HEK293T (cell line): ENCODE results near the gene NOS2.

ENCODE experiments used
- CTCF ChIA-PET: fragments of 350-600 bp; formaldehyde crosslinking; extraction: SDS; loops from one replicate; lab custom pipeline; 2021; ENCODE audit warnings: antibody characterized with exemption, inconsistent platforms; lab: Yijun Ruan, JAX
- POLR2A ChIA-PET: fragments of 350-600 bp; formaldehyde crosslinking; extraction: SDS; loops from one replicate; lab custom pipeline; 2020; ENCODE audit warnings: antibody characterized with exemption, inconsistent platforms; lab: Yijun Ruan, JAX
- DNase-seq: peaks from one replicate; pipeline ENCODE4 v3.0.0; 2012; ENCODE audit warnings: mixed read lengths; ENCODE audit errors: extremely low spot score
- ARNT ChIP-seq: fragments of 450-650 bp; IDR thresholded peaks from 2 replicates; pipeline ENCODE4 v1.6.1; 2017; ENCODE audit warnings: mild to moderate bottlenecking
- BHLHE40 ChIP-seq: fragments of 450-650 bp; IDR thresholded peaks from 2 replicates; pipeline ENCODE4 v1.6.1; 2016; ENCODE audit warnings: mild to moderate bottlenecking, moderate library complexity, borderline replicate concordance
- CTBP1 ChIP-seq: fragments of 450-650 bp; IDR thresholded peaks from 2 replicates; pipeline ENCODE4 v1.6.1; 2016; ENCODE audit warnings: borderline replicate concordance
- ELF4 ChIP-seq: fragments of 450-650 bp; IDR thresholded peaks from 2 replicates; pipeline ENCODE4 v1.6.1; 2017; ENCODE audit warnings: antibody characterized with exemption
- FOXA1 ChIP-seq: fragments of 450-650 bp; IDR thresholded peaks from 2 replicates; pipeline ENCODE4 v1.6.1; 2016; ENCODE audit warnings: mild to moderate bottlenecking
- FOXK2 ChIP-seq: fragments of 450-650 bp; IDR thresholded peaks from 2 replicates; pipeline ENCODE4 v1.6.1; 2016; ENCODE audit warnings: mild to moderate bottlenecking
- FOXM1 ChIP-seq: fragments of 450-650 bp; IDR thresholded peaks from 2 replicates; pipeline ENCODE4 v1.6.1; 2017; ENCODE audit warnings: mild to moderate bottlenecking, borderline replicate concordance
- HDGF ChIP-seq: fragments of 450-650 bp; IDR thresholded peaks from 2 replicates; pipeline ENCODE4 v1.6.1; 2017; ENCODE audit warnings: antibody characterized with exemption, borderline replicate concordance
- L3MBTL2 ChIP-seq: fragments of 450-650 bp; conservative IDR thresholded peaks from 2 replicates; pipeline ENCODE4 v1.6.1; 2016; ENCODE audit warnings: mild to moderate bottlenecking
- LEF1 ChIP-seq: fragments of 450-650 bp; IDR thresholded peaks from 2 replicates; pipeline ENCODE4 v1.6.1; 2017; ENCODE audit warnings: mild to moderate bottlenecking, borderline replicate concordance
- NFRKB ChIP-seq: fragments of 450-650 bp; IDR thresholded peaks from 2 replicates; pipeline ENCODE4 v1.6.1; 2016; ENCODE audit warnings: mild to moderate bottlenecking, moderate library complexity
- SP1 ChIP-seq: fragments of 450-650 bp; IDR thresholded peaks from 2 replicates; pipeline ENCODE4 v1.6.1; 2017
- SUZ12 ChIP-seq: fragments of 450-650 bp; IDR thresholded peaks from 2 replicates; pipeline ENCODE4 v1.6.1; 2016; ENCODE audit warnings: mild to moderate bottlenecking
- TARDBP ChIP-seq: fragments of 450-650 bp; IDR thresholded peaks from 2 replicates; pipeline ENCODE4 v1.6.1; 2016
- ZNF384 ChIP-seq: fragments of 450-650 bp; IDR thresholded peaks from 2 replicates; pipeline ENCODE4 v1.6.1; 2016
- TF ChIP-seq, protein P1 (sequence below): fragments of 450-650 bp; IDR thresholded peaks from 2 replicates; pipeline ENCODE4 v1.6.1; 2016

Gene NOS2

GRCh38 chr17:27810902-27811557, 10.7 kb upstream of the NOS2 start:
- POLR2A ChIA-PET, result no interaction called here
- TF ChIP-seq FOXA1, result no peak
- no peak for TF ChIP-seq SUZ12
- no peak for TF ChIP-seq NFRKB
- no peak for TF ChIP-seq FOXK2
- TF ChIP-seq SP1, result no peak
- no peak for TF ChIP-seq HDGF
- TF ChIP-seq ARNT, result no peak
- TF ChIP-seq, protein P1, sequence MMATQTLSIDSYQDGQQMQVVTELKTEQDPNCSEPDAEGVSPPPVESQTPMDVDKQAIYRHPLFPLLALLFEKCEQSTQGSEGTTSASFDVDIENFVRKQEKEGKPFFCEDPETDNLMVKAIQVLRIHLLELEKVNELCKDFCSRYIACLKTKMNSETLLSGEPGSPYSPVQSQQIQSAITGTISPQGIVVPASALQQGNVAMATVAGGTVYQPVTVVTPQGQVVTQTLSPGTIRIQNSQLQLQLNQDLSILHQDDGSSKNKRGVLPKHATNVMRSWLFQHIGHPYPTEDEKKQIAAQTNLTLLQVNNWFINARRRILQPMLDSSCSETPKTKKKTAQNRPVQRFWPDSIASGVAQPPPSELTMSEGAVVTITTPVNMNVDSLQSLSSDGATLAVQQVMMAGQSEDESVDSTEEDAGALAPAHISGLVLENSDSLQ, result no peak
- no peak for TF ChIP-seq BHLHE40
- no peak for TF ChIP-seq FOXM1
- no peak for TF ChIP-seq ELF4
- no peak for TF ChIP-seq ZNF384
- TF ChIP-seq L3MBTL2, result no peak
- no peak for TF ChIP-seq LEF1
- TF ChIP-seq TARDBP, result no peak
- no peak for TF ChIP-seq CTBP1
- CTCF ChIA-PET, result no interaction called here
- no peak for DNase-seq

- POLR2A ChIA-PET, result no interaction called here
- CTCF ChIA-PET, result no interaction called here
- TF ChIP-seq SUZ12, result no peak
- no peak for TF ChIP-seq FOXA1
- TF ChIP-seq NFRKB, result no peak
- no peak for TF ChIP-seq L3MBTL2
- TF ChIP-seq ELF4, result no peak
These were observed 10.0 kb upstream of the NOS2 start for GRCh38 chr17:27810211-27810901.

GRCh38 chr17:27809555-27809954, 9.2 kb upstream of the NOS2 start:
- TF ChIP-seq FOXM1, result no peak
- TF ChIP-seq FOXK2, result no peak
- no peak for TF ChIP-seq SP1
- no peak for TF ChIP-seq ARNT
- no peak for TF ChIP-seq BHLHE40
- no peak for TF ChIP-seq SUZ12
- TF ChIP-seq TARDBP, result no peak
- no peak for TF ChIP-seq NFRKB
- no peak for TF ChIP-seq FOXA1
- TF ChIP-seq ELF4, result no peak
- ChIA-PET POLR2A (no interaction called here), CTCF (no interaction called here)
- DNase-seq, result no peak

More at GRCh38 chr17:27810211-27810901, 10.0 kb upstream of the NOS2 start:
- no peak for DNase-seq

DNA sequence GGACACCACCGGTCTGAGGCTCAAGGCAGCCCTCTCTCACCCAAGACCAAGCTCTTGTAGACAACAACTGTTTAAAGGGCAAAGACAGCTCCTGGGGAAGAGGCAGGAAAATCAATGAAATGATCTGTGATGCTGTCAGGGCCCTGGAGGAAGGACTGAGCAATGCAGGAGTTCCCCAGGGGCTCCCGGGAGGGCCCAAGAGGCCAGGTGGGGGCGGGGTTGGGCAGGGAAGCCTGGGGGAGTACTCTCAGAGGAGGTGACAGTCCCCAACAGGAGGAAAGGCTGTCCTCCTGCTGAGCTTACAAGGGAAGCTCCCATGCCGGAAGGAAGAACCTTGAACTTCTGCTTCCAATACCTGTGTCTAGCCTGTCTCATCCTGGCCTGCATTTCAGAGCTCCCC, 8.3 kb upstream of the NOS2 start:
- DNase-seq, result no peak
- ChIA-PET POLR2A (no interaction called here), CTCF (interaction anchor here (0.8 to 0.9 kb wide), 3 partner anchors 17 to 71 kb away, joined by 3 read pairs; no protein-coding TSS in a partner anchor)
- no peak for TF ChIP-seq FOXK2
- TF ChIP-seq FOXA1, result no peak
- no peak for TF ChIP-seq TARDBP
- TF ChIP-seq FOXM1, result no peak
- no peak for TF ChIP-seq BHLHE40
- TF ChIP-seq CTBP1, result no peak
- no peak for TF ChIP-seq ARNT
- no peak for TF ChIP-seq NFRKB
- TF ChIP-seq ELF4, result no peak
- no peak for TF ChIP-seq LEF1

DNA sequence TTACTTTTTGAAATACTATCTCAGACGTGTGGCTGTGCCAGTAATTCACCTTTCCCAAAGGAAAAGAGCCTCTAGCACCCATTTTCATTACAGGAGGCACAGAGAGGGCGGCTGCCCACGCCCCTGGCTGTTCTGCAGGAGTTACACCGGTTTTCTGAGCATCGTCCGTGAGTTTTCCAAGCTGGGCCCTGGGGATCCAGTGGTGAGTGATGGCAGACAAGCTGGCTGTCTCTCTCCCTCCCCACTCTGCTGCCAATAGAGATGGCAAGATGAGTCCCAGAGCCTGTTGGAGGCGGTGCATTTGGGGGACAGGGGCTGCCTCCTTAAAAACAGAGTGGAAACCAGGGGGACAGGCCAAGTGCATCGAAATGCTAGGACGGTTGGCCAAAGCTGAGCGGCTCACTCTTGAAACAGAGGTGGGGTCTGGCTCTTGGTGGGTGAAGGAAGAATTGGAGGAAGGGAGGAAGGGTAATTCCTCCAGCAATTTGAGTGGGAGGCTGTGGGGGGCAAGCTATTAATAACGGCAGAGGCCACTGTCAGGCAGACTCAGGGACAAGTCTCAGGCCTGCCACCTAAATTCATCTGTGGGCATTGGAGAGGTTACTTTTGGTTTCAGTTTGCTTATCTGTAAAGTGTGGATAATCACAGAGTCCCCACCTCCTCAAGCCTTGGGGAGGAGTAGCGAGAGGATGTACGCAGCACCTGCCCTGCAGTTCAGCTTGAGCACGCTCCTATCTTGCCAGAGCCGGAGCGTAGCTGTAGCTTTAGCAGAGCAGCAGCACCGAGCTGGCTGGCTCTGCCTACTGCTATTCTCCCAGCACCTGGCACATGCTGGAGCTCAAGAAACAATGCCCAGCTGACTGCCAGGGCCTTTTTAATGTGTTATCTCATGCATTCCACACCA, 7.5 kb upstream of the NOS2 start:
- TF ChIP-seq TARDBP, result no peak
- TF ChIP-seq HDGF, result no peak
- no peak for TF ChIP-seq FOXA1
- TF ChIP-seq L3MBTL2, result no peak
- TF ChIP-seq, protein P1, result no peak
- TF ChIP-seq LEF1, result no peak
- no peak for TF ChIP-seq ELF4
- no peak for TF ChIP-seq SP1
- no peak for TF ChIP-seq ZNF384
- TF ChIP-seq NFRKB, result no peak
- TF ChIP-seq FOXK2, result no peak
- no peak for TF ChIP-seq FOXM1
- TF ChIP-seq BHLHE40, result no peak
- POLR2A ChIA-PET, result interaction anchor here (1.2 kb wide), 1 partner anchor 13 kb away, joined by 5 read pairs; no protein-coding TSS in a partner anchor
- DNase-seq, result no peak
- CTCF ChIA-PET, result interaction anchor here (0.8 to 5.6 kb wide), 5 partner anchors 18 to 86 kb away, joined by 3 to 71 read pairs (median 3); no protein-coding TSS in a partner anchor
